Heart left ventricle (tissue), 13 donors: Measurements from ENCODE around the gene PTHLH.

Experiments
- POLR2A ChIP-seq, 2 donors: fragments of 450-650 bp; IDR thresholded peaks; one replicate each; pipeline ENCODE4 v1.6.1; 2017; ENCODE audit warnings: antibody characterized with exemption in 2 of 2, mild to moderate bottlenecking in 2 of 2, moderate library complexity in 2 of 2
- TF ChIP-seq, protein P1 (sequence below), 12 donors: fragments of 200-600 bp; sonication (generic) in 4 of 12; IDR thresholded peaks; one replicate each; pipeline versions ENCODE4 v1.5.0 to v1.8.0; 2018 to 2022; ENCODE audit warnings: antibody characterized with exemption in 12 of 12, mild to moderate bottlenecking in 5 of 12
- donor health status: ischemic (EF 13 %, LVEDD 7.1; RV severe dilation, severe dysfunction).
- donor health status: DM: no; HTN: yes; CAD: no.
- donor health status: DM: no; HTN: no; CAD: no.
- donor health status: ischemic (EF 25% LVEDD 6.9; RV normal size, moderate dysfunction).
- donor health status: ischemic (EF 25% LVEDD 5.7; RV mildly dilated, moderate dysfunction).
- donor health status: ischemic (EF 35%, LVEDD 5.7; RV mildly dilated, moderate dysfunction).
- donor health status: nonischemic (EF 11% LVEDD 7.7; RV severe dilation, severe dysfunction).
- donor health status: DM: yes; HTN: yes; CAD: no.
- donor health status: PGD.
- donor health status: ischemic (EF 29% LVEDD 5.4; RV normal size, mild dysfunction).
- donor health status: nonischemic (EF 23%, LVEDD 6.1; RV moderate dilation, normal function).

DNA sequence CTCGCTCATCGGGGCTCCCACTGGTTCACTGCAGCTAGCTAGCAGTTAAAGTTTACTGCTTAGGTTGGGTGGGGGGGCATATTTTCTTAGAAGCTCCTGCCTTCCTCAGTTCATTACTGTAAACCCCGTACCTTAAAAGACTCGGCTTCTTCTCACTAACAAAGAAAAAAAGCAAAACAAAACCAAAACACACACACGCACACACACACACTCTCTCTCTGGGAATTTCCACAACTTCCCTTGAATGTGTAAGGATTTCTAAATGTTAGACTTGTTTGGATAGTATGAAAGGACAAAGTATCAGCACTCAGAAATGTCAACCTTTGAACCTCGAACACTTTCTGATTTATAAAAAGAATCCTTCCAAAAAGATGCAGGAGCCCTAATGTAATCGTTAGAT, 927 bp downstream of the PTHLH start:
- TF ChIP-seq, protein P1, sequence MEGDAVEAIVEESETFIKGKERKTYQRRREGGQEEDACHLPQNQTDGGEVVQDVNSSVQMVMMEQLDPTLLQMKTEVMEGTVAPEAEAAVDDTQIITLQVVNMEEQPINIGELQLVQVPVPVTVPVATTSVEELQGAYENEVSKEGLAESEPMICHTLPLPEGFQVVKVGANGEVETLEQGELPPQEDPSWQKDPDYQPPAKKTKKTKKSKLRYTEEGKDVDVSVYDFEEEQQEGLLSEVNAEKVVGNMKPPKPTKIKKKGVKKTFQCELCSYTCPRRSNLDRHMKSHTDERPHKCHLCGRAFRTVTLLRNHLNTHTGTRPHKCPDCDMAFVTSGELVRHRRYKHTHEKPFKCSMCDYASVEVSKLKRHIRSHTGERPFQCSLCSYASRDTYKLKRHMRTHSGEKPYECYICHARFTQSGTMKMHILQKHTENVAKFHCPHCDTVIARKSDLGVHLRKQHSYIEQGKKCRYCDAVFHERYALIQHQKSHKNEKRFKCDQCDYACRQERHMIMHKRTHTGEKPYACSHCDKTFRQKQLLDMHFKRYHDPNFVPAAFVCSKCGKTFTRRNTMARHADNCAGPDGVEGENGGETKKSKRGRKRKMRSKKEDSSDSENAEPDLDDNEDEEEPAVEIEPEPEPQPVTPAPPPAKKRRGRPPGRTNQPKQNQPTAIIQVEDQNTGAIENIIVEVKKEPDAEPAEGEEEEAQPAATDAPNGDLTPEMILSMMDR (IDR thresholded peaks at IDR 0.05) = no peak
- TF ChIP-seq POLR2A (IDR thresholded peaks at IDR 0.05) = no peak
